ENCODE measurements around the gene C1QL2.

DNA sequence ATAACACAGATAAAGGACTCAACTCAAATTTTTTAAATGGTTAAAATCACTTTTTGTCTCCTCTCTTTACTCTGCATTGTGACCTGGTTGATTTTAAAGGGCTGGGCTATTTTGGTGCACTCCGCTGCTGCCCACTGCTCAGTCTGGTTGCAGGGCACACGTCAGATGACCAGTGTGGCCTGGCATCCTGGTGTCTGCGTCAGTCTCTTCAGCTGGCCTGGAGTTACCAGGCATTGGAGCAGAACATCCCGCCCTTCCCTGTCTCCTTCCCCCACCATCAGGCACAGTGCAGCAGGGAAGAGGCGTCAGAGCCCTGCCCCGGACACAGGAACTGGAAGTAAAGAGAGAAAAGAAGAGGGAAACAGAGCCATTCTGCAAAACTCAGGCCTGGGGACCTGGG, 8.9 kb downstream of the C1QL2 start:
- TF ChIP-seq CTCF (conservative IDR thresholded peaks at IDR 0.05; ENCODE audit: low read depth in 2 of 2) (no peak), POLR2AphosphoS5 (IDR thresholded peaks at IDR 0.05; ENCODE audit: low read depth) (no peak), EZH2 (IDR thresholded peaks at IDR 0.05; ENCODE audit: low read depth, unreplicated experiment) (no peak), EZH2phosphoT487 (IDR thresholded peaks at IDR 0.05; ENCODE audit: unreplicated experiment) (no peak), REST (IDR thresholded peaks at IDR 0.05; ENCODE audit: unreplicated experiment) (no peak), ZNF114 (CRISPR knock-in tag; IDR thresholded peaks at IDR 0.05) (no peak), JUNB (IDR thresholded peaks at IDR 0.05; ENCODE audit: unreplicated experiment) (no peak), NANOG (IDR thresholded peaks at IDR 0.05; ENCODE audit: borderline replicate concordance) (no peak), CREB1 (CRISPR knock-in tag; IDR thresholded peaks at IDR 0.05; ENCODE audit: low read depth) (no peak)
- TF ChIP-seq, protein P1, sequence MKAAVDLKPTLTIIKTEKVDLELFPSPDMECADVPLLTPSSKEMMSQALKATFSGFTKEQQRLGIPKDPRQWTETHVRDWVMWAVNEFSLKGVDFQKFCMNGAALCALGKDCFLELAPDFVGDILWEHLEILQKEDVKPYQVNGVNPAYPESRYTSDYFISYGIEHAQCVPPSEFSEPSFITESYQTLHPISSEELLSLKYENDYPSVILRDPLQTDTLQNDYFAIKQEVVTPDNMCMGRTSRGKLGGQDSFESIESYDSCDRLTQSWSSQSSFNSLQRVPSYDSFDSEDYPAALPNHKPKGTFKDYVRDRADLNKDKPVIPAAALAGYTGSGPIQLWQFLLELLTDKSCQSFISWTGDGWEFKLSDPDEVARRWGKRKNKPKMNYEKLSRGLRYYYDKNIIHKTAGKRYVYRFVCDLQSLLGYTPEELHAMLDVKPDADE (IDR thresholded peaks at IDR 0.05) = no peak

Data from GM23338 (cell line).